HCT116 (cell line): ENCODE data around the gene NAT16. TPM values are rescaled to one million over a fixed set of nuclear protein-coding genes. Genes with fewer than 3 reads are reported as not detected.
A peak's percentile ranks its signal among the peaks of the same experiment; 100 is the strongest.

Experiments
- ATAC-seq: fragments of 200-7000 bp; cut with Tn5 transposase; 2 replicates; pipeline ENCODE4 v1.9.1; 2020; ENCODE audit warnings: mild to moderate bottlenecking, moderate library complexity
- BruUV-seq: library from RNA; stranded (reverse); fragments of 400-500 nt; replicated peaks from 2 replicates; lab custom pipeline; 2021; lab: Mats Ljungman, UMichigan
- CTCF ChIA-PET: fragments of 300-600 bp; sonication (Branson Sonifier 250); formaldehyde crosslinking; loops from one replicate; lab custom pipeline; 2021; ENCODE audit warnings: antibody characterized with exemption; lab: Charles Lee
- POLR2A ChIA-PET: fragments of 300-600, 350-600 bp; sonication (Branson Sonifier 250); formaldehyde crosslinking; loops from one replicate; lab custom pipeline; 2021; ENCODE audit warnings: antibody characterized with exemption; lab: Charles Lee
- RAD21 ChIA-PET, 2 experiments: fragments of 300-600 bp; sonication (Branson Sonifier 250); formaldehyde crosslinking; loops; one replicate each; lab custom pipeline; 2023; ENCODE audit warnings: low total read pairs in 2 of 2; ENCODE audit not compliant: uncharacterized antibody in 2 of 2, unreplicated experiment in 2 of 2, low non-redundant PET in 1 of 2; lab: Charles Lee
- DNase-seq: peaks from one replicate; pipeline ENCODE4 v3.0.0-alpha.2; 2010; ENCODE audit warnings: low read depth, low spot score
- H2AFZ ChIP-seq: fragments of 200-600 bp; shearing (Covaris generic), sonication (generic); 2 replicates; pipeline ENCODE4 v1.6.1; 2017; ENCODE audit warnings: low read depth, mixed run types, mixed read lengths, antibody characterized with exemption, low read length; ENCODE audit not compliant: poor library complexity, severe bottlenecking
- H3K27ac ChIP-seq: 2 replicates; pipeline ENCODE4 v1.5.1; 2012; ENCODE audit warnings: low read depth, low read length
- H3K27me3 ChIP-seq: fragments of 200-600 bp; sonication (generic); 2 replicates; pipeline ENCODE4 v1.6.1; 2016; ENCODE audit warnings: mixed run types, low read length, mixed read lengths; ENCODE audit not compliant: insufficient read depth
- H3K36me3 ChIP-seq, 2 experiments: fragments of 200-500 bp in 1 of 2; fragments of 200-600 bp in 1 of 2; sonication (Bioruptor generic) in 1 of 2; sonication (generic) in 1 of 2; 2 replicates each; pipeline versions ENCODE4 v1.5.1 to v1.6.1; 2014 to 2016; ENCODE audit warnings: low read length in 2 of 2, inconsistent platforms in 1 of 2, mixed read lengths in 1 of 2, mixed run types in 1 of 2; ENCODE audit not compliant: insufficient read depth in 2 of 2, control insufficient read depth in 1 of 2
- H3K4me1 ChIP-seq, 2 experiments: fragments of 200-600 bp in 1 of 2; sonication (generic) in 1 of 2; 2 replicates each; pipeline versions ENCODE4 v1.5.1 to v1.6.1; 2012 to 2017; ENCODE audit warnings: low read length in 2 of 2, inconsistent platforms in 1 of 2, mild to moderate bottlenecking in 1 of 2, mixed read lengths in 1 of 2, mixed run types in 1 of 2, moderate library complexity in 1 of 2; ENCODE audit not compliant: insufficient read depth in 2 of 2, control insufficient read depth in 1 of 2
- H3K4me2 ChIP-seq: fragments of 200-600 bp; sonication (generic); 2 replicates; pipeline ENCODE4 v1.6.1; 2017; ENCODE audit warnings: mixed run types, low read length, mixed read lengths
- H3K4me3 ChIP-seq, 2 experiments: fragments of 200-600 bp in 1 of 2; sonication (generic) in 1 of 2; replicated peaks in 1 of 2; 2 replicates each; pipeline ENCODE4 v1.5.1; 2011 to 2016; ENCODE audit warnings: low read length in 2 of 2, control low read depth in 1 of 2, low read depth in 1 of 2, mild to moderate bottlenecking in 1 of 2, mixed read lengths in 1 of 2, mixed run types in 1 of 2
- H3K79me2 ChIP-seq: fragments of 200-600 bp; sonication (generic); 2 replicates; pipeline ENCODE4 v1.6.1; 2017; ENCODE audit warnings: mild to moderate bottlenecking, mixed run types, low read length, moderate library complexity, mixed read lengths; ENCODE audit not compliant: insufficient read depth
- H3K9ac ChIP-seq: fragments of 200-600 bp; sonication (generic); 2 replicates; pipeline ENCODE4 v1.6.1; 2016; ENCODE audit warnings: low read length, mixed read lengths
- H3K9me2 ChIP-seq: fragments of 200-600 bp; sonication (generic), shearing (Covaris generic); 2 replicates; pipeline ENCODE4 v1.6.1; 2017; ENCODE audit warnings: mixed run types, mild to moderate bottlenecking, moderate library complexity; ENCODE audit not compliant: insufficient read depth
- H3K9me3 ChIP-seq, 2 experiments: fragments of 200-500 bp in 1 of 2; fragments of 200-600 bp in 1 of 2; sonication (Bioruptor generic) in 1 of 2; sonication (generic) in 1 of 2; 2 replicates each; pipeline ENCODE4 v1.6.1; 2014 to 2017; ENCODE audit warnings: low read length in 2 of 2, mixed read lengths in 2 of 2, inconsistent platforms in 1 of 2, low read depth in 1 of 2, mild to moderate bottlenecking in 1 of 2, mixed run types in 1 of 2, moderate library complexity in 1 of 2; ENCODE audit not compliant: control insufficient read depth in 1 of 2, insufficient read depth in 1 of 2
- H4K20me1 ChIP-seq: fragments of 200-600 bp; sonication (generic), shearing (Covaris generic); 2 replicates; pipeline ENCODE4 v1.6.1; 2017; ENCODE audit warnings: mixed run types, mild to moderate bottlenecking, moderate library complexity; ENCODE audit not compliant: insufficient read depth
- CBX3 ChIP-seq: IDR thresholded peaks from 2 replicates; pipeline ENCODE4 v1.6.1; 2012; ENCODE audit warnings: low read depth
- ELF1 ChIP-seq: IDR thresholded peaks from 2 replicates; pipeline ENCODE4 v1.6.1; 2012; ENCODE audit warnings: low read depth, borderline replicate concordance
- EZH2 ChIP-seq: fragments of 200-600 bp; sonication (generic); IDR thresholded peaks from 2 replicates; pipeline ENCODE4 v1.6.1; 2017; ENCODE audit warnings: antibody characterized with exemption, mixed run types
- FOSL1 ChIP-seq: IDR thresholded peaks from 2 replicates; pipeline ENCODE4 v1.6.1; 2012; ENCODE audit warnings: low read depth
- POLR2A ChIP-seq: IDR thresholded peaks from 2 replicates; pipeline ENCODE4 v1.7.0; 2011; ENCODE audit warnings: borderline replicate concordance; ENCODE audit not compliant: insufficient read depth, insufficient read length; ENCODE audit errors: extremely low read depth
- POLR2AphosphoS5 ChIP-seq: IDR thresholded peaks from 2 replicates; pipeline ENCODE4 v1.6.1; 2011; ENCODE audit warnings: mild to moderate bottlenecking, low read depth, low read length, moderate library complexity
- YY1 ChIP-seq: IDR thresholded peaks from 2 replicates; pipeline ENCODE4 v1.6.1; 2011; ENCODE audit warnings: low read length, low read depth, moderate library complexity, mild to moderate bottlenecking; ENCODE audit not compliant: insufficient replicate concordance; ENCODE audit errors: extremely low read depth
- intact Hi-C: fragments of 100-400 bp; cut with micrococcal nuclease; formaldehyde crosslinking; loops from 2 replicates; pipeline ENCODE4 v1.10.0; 2022
- total RNA-seq: library from RNA; stranded (reverse); gene quantifications from one replicate; pipeline ENCODE4 v1.2.1, GENCODE V29; 2021; ENCODE audit not compliant: unreplicated experiment
- TF ChIP-seq, protein P1 (sequence below): IDR thresholded peaks from 2 replicates; pipeline ENCODE4 v1.6.1; 2012

NAT16 gene
- total RNA-seq, 1 experiment from 2014 or later: 2.0 TPM

DNA sequence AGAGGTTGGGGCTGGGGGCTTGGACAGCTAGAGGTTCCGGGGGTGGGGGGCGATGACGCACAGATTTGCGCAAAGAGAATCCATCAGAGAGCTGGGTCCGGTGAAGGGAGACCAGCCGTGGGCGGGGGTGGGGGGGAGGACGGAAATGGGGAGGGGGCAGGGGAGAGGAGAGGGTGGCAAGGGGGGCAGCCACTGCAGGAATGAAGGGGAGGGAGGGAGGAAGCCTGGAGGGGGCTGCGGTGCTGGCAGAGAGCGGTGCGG lies 13.5 kb downstream of the NAT16 start:
- BruUV-seq: no TSS peak
- 0 out of 2 replicates have a peak, but pooled peaks cover 7% of the 10 kb centered on the region for H3K79me2 ChIP-seq
- TF ChIP-seq POLR2A: no peak
- TF ChIP-seq, protein P1, sequence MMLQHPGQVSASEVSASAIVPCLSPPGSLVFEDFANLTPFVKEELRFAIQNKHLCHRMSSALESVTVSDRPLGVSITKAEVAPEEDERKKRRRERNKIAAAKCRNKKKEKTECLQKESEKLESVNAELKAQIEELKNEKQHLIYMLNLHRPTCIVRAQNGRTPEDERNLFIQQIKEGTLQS: no peak
- no peak for TF ChIP-seq ELF1
- TF ChIP-seq EZH2: no peak
- TF ChIP-seq FOSL1: no peak
- no peak for TF ChIP-seq CBX3
- TF ChIP-seq, all 23 proteins: peak for 0
- ATAC-seq (no peak), DNase-seq (no peak)
- H3K27ac ChIP-seq: no peak overlapping the region
- no peaks in the 10 kb centered on the region for H3K9me3 ChIP-seq
- H3K4me1 ChIP-seq: peaks cover 50 to 93% of the 10 kb centered on the region in 2 experiments
- ChIA-PET CTCF (interaction anchor here (3.0 kb wide), 1 partner anchor 22 kb away, joined by 16 read pairs; no protein-coding TSS in a partner anchor), POLR2A (interaction anchor here (0.7 to 1.2 kb wide), 3 partner anchors 14 to 292 kb away, joined by 3 to 4 read pairs (median 3); partner anchors contain the start of genes SRRT and UFSP1), RAD21 (interaction anchor here in 1 of 2 experiments (0.6 kb wide), 1 partner anchor 21 kb away, joined by 6 read pairs; no protein-coding TSS in a partner anchor)
- H3K4me3 ChIP-seq: peak overlapping the region; percentile 53 to 78
- intact Hi-C loops: no loop called here
- H2AFZ ChIP-seq: no peak overlapping the region
- no peaks in the 10 kb centered on the region for H3K36me3 ChIP-seq
- H3K9ac ChIP-seq: peak overlapping the region; percentile 59; the same call in 1 of the 2 replicates
- H3K4me2 ChIP-seq: peak overlapping the region; percentile 80
- no peaks in the 10 kb centered on the region for H3K27me3 ChIP-seq
- no peaks in the 10 kb centered on the region for H4K20me1 ChIP-seq
- no peaks in the 10 kb centered on the region for H3K9me2 ChIP-seq

DNA sequence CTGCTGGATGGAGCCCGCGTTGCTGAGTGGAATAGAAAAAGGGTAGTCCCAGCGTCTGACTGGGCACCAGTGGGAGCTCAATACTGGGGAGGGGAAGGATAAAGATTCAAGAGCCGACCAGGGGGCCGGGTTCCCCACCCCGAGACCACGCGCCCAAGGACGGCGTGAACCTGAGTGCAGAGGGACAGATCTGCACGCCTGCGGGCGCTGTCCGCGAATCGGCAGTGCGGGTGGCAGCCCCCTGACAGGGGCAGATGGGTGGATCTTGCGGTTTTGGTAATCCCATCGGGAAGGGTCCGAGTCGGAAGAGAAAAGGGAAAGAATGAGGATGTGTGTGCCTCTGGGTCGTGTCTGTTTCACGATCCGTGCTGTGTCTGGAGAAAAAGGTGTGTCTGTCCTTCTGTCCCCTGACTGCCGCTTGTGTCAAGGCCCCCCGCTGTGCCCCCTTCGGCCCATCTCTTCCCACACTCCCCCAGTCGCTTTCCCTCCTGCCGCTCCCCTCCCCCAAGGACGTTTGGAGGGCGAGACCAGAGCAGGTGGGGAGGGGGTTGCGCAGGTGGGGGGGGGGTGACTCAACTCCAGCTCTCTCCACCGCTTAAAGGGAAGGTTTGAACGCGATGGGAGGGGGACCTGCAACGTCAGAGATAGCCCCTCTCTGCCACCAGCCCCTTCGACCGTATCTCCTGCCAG lies 14.0 kb downstream of the NAT16 start:
- no peaks in the 10 kb centered on the region for H4K20me1 ChIP-seq
- no peaks in the 10 kb centered on the region for H3K27me3 ChIP-seq
- BruUV-seq: no TSS peak
- TF ChIP-seq YY1: no peak
- TF ChIP-seq POLR2AphosphoS5: peak; percentile 28; the same call in 1 of the 2 replicates
- H3K4me3 ChIP-seq: peak overlapping the region; percentile 53 to 78
- ChIA-PET CTCF (interaction anchor here (0.7 to 3.0 kb wide), 6 partner anchors 8 to 200 kb away, joined by 3 to 16 read pairs (median 4); no protein-coding TSS in a partner anchor), RAD21 (interaction anchor here (0.5 to 1.2 kb wide), 4 partner anchors 10 to 22 kb away, joined by 3 to 6 read pairs (median 4); no protein-coding TSS in a partner anchor), POLR2A (interaction anchor here (0.7 to 2.5 kb wide), 14 partner anchors 8 to 291 kb away, joined by 3 to 23 read pairs (median 6); partner anchors contain the start of genes PLOD3, SERPINE1, SRRT and UFSP1)
- 0 out of 2 replicates have a peak, but pooled peaks have one; percentile 0 for ATAC-seq
- no peak overlapping the region for H2AFZ ChIP-seq
- no peaks in the 10 kb centered on the region for H3K36me3 ChIP-seq
- no peak for DNase-seq
- 0 out of 2 replicates have a peak, but pooled peaks cover 7% of the 10 kb centered on the region for H3K79me2 ChIP-seq
- H3K4me1 ChIP-seq: peaks cover 55 to 97% of the 10 kb centered on the region in 2 experiments
- H3K9me2 ChIP-seq: no peaks in the 10 kb centered on the region
- no peaks in the 10 kb centered on the region for H3K9me3 ChIP-seq
- peak overlapping the region; percentile 59 for H3K9ac ChIP-seq
- peak overlapping the region; percentile 80 for H3K4me2 ChIP-seq
- intact Hi-C loops: no loop called here
- no peak overlapping the region for H3K27ac ChIP-seq
